ENCODE data around the gene NEK10.
A peak's percentile ranks its signal among the peaks of the same experiment; 100 is the strongest.
"Not testable (repeated sequence)": the region's sequence is repeated elsewhere in the genome, so short reads cannot be mapped to it uniquely, and the experiment has no call there.

The NEK10 gene

DNA sequence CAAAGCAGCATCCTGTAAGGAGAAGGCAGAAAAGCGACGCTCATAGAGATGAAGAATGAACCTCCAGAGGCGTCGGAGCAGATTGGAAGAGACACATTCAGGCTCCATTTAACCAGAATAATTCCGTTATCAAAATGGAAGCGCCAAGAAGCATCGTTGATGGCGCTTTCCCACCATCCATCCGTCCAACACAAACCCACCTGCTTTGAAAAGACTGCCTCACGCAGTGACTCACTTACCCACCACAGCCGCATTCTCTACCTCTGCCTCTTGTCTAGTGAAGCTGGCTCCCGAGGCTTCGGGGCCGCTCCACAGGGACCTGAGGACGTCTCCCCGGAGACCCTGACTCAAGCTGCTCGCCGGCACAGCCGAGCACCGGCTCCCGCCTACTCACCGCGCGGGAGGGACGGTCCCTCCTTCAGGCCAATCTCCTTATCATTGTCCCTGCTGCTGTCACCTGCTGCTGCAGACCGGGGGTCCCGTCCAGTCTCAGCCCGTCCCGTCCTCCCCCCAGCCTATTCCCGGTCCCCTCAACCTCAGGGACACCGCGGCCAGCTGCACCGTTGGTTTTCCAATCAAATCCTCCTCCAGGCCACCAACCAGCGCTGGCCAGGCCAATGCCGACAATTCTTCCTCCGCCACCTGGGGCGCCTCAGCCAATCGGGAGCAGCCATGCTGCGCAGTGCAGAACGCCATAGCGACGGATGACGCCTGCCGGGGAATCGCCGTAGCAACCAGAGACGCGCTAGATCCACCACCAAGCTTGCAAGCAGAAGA, at the start of gene NEK10:
NEK10 (minus strand) TSS at position 553 of the 777 bp plus-strand sequence. CDS start 16,501 bp downstream, outside the sequence.
- DNase-seq, result peak; percentile 90 to 93

- DNase-seq, result no peak
Measured at GRCh38 chr3:27415202-27415601, 46.0 kb upstream of the NEK10 start.

GRCh38 chr3:27392950-27393679, 23.9 kb upstream of the NEK10 start:
- DNase-seq, result no peak

GRCh38 chr3:27392414-27392813, 23.2 kb upstream of the NEK10 start:
- DNase-seq, result not testable (repeated sequence)

DNA sequence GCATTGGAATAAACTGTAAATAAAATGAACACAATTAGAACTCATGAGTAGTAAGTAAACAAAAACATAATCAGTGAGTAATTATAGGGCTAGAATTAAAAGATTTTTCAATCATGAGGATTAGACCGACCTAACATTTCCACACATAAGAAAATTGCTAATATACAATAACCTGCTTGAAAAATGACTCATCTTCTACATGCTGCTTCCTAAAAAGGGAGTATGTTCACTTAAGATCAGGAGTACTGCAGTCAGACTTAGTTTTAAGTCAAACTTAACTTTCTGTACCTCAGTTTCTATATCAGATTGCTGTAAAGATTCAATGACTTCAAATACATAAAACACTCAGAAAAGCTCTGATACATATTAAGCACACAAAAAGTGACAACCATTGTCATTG, 22.6 kb upstream of the NEK10 start:
- DNase-seq, result no peak

- no peak for DNase-seq
Measured at GRCh38 chr3:27387625-27388024, 18.4 kb upstream of the NEK10 start.

DNA sequence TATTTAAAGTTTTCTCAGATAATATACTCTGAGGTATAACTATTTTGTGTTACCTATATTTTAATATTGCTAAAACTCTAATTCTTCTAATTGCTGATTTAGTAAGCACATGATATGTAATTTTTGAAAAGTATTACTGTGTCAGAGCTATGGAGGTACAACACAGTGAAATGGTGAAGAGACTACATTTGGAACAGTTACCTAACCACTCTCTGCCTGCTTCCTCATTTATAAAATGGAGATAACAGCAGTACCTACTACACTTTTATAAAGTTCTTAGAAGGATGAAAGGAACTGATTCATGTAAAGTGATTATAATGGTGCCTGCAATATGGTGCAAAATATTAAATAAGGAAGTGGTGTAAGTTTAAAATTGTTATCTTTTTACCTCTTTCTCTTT, 16.3 kb upstream of the NEK10 start:
- DNase-seq, result no peak

- no peak for DNase-seq
Measured at GRCh38 chr3:27384191-27384590, 15.0 kb upstream of the NEK10 start.

GRCh38 chr3:27380433-27381357, 11.5 kb upstream of the NEK10 start:
- DNase-seq, result no peak

GRCh38 chr3:27378331-27378730, 9.1 kb upstream of the NEK10 start:
- DNase-seq, result no peak

GRCh38 chr3:27376109-27376772, 7.1 kb upstream of the NEK10 start:
- DNase-seq, result no peak

- no peak for DNase-seq
Measured at GRCh38 chr3:27366062-27366591, 3.1 kb downstream of the NEK10 start.

- DNase-seq, result no peak
Measured at GRCh38 chr3:27360113-27361078, 8.8 kb downstream of the NEK10 start.

- no peak for DNase-seq
Measured at GRCh38 chr3:27358372-27358771, 10.8 kb downstream of the NEK10 start.

- peak; percentile 58 to 75 for DNase-seq
Measured at GRCh38 chr3:27357665-27358258, 11.4 kb downstream of the NEK10 start.

GRCh38 chr3:27356976-27357375, 12.2 kb downstream of the NEK10 start:
- no peak for DNase-seq

DNA sequence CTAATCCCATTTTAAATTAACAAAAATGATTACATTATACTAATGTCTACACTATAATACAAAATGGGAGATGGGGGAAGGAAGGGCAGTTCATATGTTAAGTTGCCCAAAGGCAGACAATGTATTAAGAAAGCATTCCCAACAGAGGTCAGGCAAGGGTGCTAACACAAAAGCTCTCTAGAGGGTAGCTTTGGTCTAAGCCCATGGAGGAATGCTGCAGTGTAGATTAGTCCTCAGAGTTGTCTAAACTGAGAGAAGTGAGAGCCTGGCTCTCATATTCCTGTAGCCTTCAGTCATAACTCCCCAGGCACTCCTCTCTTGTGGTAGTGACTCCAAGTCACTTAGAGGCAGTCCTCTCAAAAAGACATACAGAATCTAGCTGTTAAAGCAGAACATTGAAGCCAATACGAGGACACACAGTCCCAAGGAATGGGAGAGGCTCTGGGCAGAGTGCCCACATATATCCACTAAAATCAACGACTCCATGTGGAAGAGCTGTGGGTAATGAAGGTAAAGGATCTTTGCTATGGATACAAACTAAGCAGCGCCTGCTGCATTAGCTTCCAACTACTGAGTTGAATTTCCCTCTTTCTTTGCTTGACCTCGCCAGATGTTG, 14.5 kb downstream of the NEK10 start:
- no peak for DNase-seq

DNA sequence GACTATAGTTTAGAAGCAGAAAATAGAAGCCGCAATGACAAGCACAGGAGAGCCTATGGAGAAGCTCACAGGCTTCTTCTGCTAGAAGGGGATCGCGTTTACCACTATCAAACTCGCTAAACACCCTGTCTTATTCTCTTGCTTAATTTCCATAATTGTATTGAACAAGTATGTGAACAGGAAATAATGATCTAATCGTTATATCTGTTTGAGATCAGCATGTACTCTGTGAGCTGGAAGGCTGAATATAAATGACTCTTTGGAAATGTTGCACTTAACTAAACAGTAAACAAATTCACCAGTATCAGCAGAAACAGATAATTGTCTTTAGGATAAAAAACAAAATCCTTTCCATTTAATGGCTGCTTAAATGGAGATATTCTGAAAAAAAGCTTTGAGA, 15.0 kb downstream of the NEK10 start:
- no peak for DNase-seq

DNA sequence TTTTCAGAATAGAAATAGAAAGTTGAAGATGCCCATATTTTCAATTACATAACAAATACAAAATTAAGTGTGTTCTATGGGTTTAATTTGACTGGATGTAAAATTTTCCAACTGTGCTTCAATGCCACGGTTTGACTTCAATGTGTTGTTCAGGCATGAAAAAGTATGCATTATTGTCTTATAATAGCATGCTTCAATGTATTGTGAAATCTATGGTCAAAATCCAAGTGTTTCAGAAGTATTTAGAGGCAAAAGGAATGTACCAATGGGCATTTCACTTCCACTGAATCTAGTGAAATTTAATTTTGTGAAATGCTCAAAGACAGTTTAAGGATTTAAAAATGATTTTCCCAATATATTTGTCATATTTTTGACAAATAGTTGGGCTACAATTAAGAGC, 16.0 kb downstream of the NEK10 start:
- no peak for DNase-seq

DNA sequence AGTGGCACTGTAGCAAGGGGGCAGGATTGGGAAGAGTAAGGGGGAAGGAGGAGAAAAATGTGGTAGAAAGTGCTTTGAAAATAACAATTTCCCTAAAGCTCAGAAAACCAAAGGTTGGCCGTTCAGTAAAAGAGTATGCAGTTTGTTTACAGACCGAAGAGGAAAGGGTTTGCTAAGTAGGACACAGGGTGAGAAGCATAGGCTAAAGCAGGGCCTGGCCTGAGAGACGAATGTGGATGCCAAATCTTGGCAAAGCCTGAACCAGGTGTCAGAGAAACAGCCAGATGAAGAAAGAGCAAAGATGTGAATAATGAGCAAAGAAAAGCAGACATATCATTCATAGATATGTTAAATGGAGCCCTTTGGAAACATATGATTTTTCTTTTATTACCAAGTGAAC, 17.1 kb downstream of the NEK10 start:
- DNase-seq, result no peak
